ENCODE measurements around the gene CCDC186.

CCDC186 gene

GRCh38 chr10:114189700-114190099 is 15.7 kb upstream of the CCDC186 start:
- H3K4me3 Mint-ChIP-seq = no peak overlapping the region
- H3K27ac Mint-ChIP-seq = no peak overlapping the region
- TF ChIP-seq CTCF (IDR thresholded peaks at IDR 0.05; ENCODE audit: unreplicated experiment in 3 of 3) = no peak
- H3K4me1 Mint-ChIP-seq = no peaks in the 10 kb centered on the region
- no peaks in the 10 kb centered on the region for H3K36me3 Mint-ChIP-seq (ENCODE audit: low read depth)
- H3K27me3 Mint-ChIP-seq (ENCODE audit: low read depth) = peaks cover 3% of the 10 kb centered on the region
- no peaks in the 10 kb centered on the region for H3K9me3 Mint-ChIP-seq

DNA sequence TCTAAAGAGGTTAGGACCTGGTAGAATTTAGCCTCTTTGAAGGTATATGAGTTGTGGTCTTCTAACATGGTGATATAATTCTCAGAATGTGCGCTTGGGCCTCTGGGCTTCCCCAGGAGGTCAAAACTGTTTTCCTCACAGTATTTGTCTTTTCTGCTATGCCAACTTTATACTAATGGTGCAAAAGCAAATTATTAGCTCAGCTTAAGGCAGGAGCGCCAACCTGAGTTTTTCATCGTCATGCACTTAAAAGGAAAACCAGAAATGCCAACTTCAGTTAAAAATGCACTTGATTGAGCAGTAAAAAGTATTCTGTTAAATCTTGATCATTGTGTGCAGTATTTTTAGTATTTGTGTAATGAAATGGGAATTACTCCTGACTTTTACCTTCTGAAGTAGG is 14.9 kb upstream of the CCDC186 start:
- Mint-ChIP-seq H3K27ac (no peak overlapping the region), H3K36me3 (ENCODE audit: low read depth) (no peaks in the 10 kb centered on the region), H3K4me3 (no peak overlapping the region), H3K9me3 (no peaks in the 10 kb centered on the region), H3K4me1 (no peaks in the 10 kb centered on the region), H3K27me3 (ENCODE audit: low read depth) (peaks cover 3% of the 10 kb centered on the region)
- TF ChIP-seq CTCF (IDR thresholded peaks at IDR 0.05; ENCODE audit: unreplicated experiment in 3 of 3) = no peak

DNA sequence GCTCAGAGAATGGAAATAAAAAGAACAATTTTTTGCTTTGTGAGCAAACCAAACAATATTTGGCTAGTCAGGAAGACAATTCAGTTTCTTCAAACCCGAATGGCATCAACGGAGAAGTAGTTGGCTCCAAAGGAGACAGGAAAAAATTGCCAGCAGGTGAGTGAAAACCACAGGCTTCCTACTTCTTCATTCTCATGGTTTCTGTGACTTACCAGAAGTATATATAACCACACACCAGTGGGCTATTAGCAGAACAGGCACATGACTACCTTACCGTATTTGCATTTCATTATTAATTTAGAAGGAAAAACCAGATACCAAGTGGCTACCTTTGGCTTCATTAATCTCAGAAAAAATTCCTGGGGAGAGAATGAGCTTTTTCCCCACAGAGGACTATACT is 14.0 kb upstream of the CCDC186 start:
- no peaks in the 10 kb centered on the region for H3K36me3 Mint-ChIP-seq (ENCODE audit: low read depth)
- H3K4me3 Mint-ChIP-seq = no peak overlapping the region
- H3K27ac Mint-ChIP-seq = no peak overlapping the region
- TF ChIP-seq CTCF (IDR thresholded peaks at IDR 0.05; ENCODE audit: unreplicated experiment in 3 of 3) = no peak
- peaks cover 3% of the 10 kb centered on the region for H3K27me3 Mint-ChIP-seq (ENCODE audit: low read depth)
- no peaks in the 10 kb centered on the region for H3K9me3 Mint-ChIP-seq
- H3K4me1 Mint-ChIP-seq = no peaks in the 10 kb centered on the region

GRCh38 chr10:114184276-114184675 is 10.3 kb upstream of the CCDC186 start:
- no peak for TF ChIP-seq CTCF (IDR thresholded peaks at IDR 0.05; ENCODE audit: unreplicated experiment in 3 of 3)
- Mint-ChIP-seq H3K4me3 (no peak overlapping the region), H3K4me1 (peaks cover 6% of the 10 kb centered on the region)

GRCh38 chr10:114183563-114183962 is 9.6 kb upstream of the CCDC186 start:
- peaks cover 4% of the 10 kb centered on the region for H3K27me3 Mint-ChIP-seq (ENCODE audit: low read depth)
- H3K9me3 Mint-ChIP-seq = no peaks in the 10 kb centered on the region
- H3K27ac Mint-ChIP-seq = no peak overlapping the region
- no peak overlapping the region for H3K4me3 Mint-ChIP-seq
- H3K4me1 Mint-ChIP-seq = peaks cover 6% of the 10 kb centered on the region
- H3K36me3 Mint-ChIP-seq (ENCODE audit: low read depth) = no peaks in the 10 kb centered on the region
- no peak for TF ChIP-seq CTCF (IDR thresholded peaks at IDR 0.05; ENCODE audit: unreplicated experiment in 3 of 3)

More at GRCh38 chr10:114184276-114184675, 10.3 kb upstream of the CCDC186 start:
- Mint-ChIP-seq H3K9me3 (no peaks in the 10 kb centered on the region), H3K27me3 (ENCODE audit: low read depth) (peaks cover 4% of the 10 kb centered on the region), H3K27ac (no peak overlapping the region), H3K36me3 (ENCODE audit: low read depth) (no peaks in the 10 kb centered on the region)

DNA sequence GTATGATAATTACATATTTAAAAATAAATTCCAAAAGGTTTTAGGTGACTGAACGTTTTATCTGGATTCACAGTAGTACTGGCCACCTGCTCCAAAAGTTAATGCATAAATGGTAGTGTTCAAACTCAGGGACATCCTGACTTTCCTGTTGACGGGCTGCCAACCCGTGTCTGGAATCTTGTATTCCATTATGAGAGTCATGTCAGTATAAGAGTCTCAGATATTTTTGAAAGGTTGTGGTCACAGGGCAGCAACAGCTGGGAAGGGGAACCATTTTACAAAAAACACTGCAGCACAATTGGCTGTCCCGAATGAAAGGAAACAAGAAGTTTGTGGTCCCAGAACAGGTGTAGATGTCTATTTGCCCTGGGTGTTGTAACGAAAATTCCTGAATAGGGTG is 8.0 kb upstream of the CCDC186 start:
- peaks cover 6% of the 10 kb centered on the region for H3K4me1 Mint-ChIP-seq
- peaks cover 4% of the 10 kb centered on the region for H3K27me3 Mint-ChIP-seq (ENCODE audit: low read depth)
- H3K27ac Mint-ChIP-seq = peak overlapping the region; percentile 30 to 72 (median 65)
- H3K36me3 Mint-ChIP-seq (ENCODE audit: low read depth) = no peaks in the 10 kb centered on the region
- TF ChIP-seq CTCF (IDR thresholded peaks at IDR 0.05; ENCODE audit: unreplicated experiment in 3 of 3) = no peak
- no peaks in the 10 kb centered on the region for H3K9me3 Mint-ChIP-seq
- H3K4me3 Mint-ChIP-seq = no peak overlapping the region

Measured in nephron (organoid).